CD4-positive, alpha-beta T cell treated with Interleukin-4 for 4 hours (primary cell): ENCODE results near the gene FOXE1.

ENCODE experiments used
- DNase-seq: peaks from one replicate; pipeline ENCODE4 v3.0.0-alpha.2; 2020

The FOXE1 gene

GRCh38 chr9:97853056-97853843 is at the start of gene FOXE1:
Gene FOXE1, plus strand, starts transcription at chr9:97853226. Its CDS starts 689 bp downstream, at chr9:97853915.
- no peak for DNase-seq

- DNase-seq: no peak
Measured at GRCh38 chr9:97804059-97804365, 49.0 kb upstream of the FOXE1 start.

GRCh38 chr9:97806721-97807120 is 46.3 kb upstream of the FOXE1 start:
- DNase-seq: no peak

GRCh38 chr9:97807681-97808080 is 45.3 kb upstream of the FOXE1 start:
- no peak for DNase-seq

- no peak for DNase-seq
Measured at GRCh38 chr9:97808415-97808814, 44.6 kb upstream of the FOXE1 start.

GRCh38 chr9:97808972-97809371 is 44.1 kb upstream of the FOXE1 start:
- DNase-seq: no peak

GRCh38 chr9:97809666-97810344 is 43.2 kb upstream of the FOXE1 start:
- DNase-seq: no peak

- DNase-seq: no peak
Measured at GRCh38 chr9:97811533-97812246, 41.3 kb upstream of the FOXE1 start.

- no peak for DNase-seq
Measured at GRCh38 chr9:97812247-97812543, 40.8 kb upstream of the FOXE1 start.

GRCh38 chr9:97813072-97813471 is 40.0 kb upstream of the FOXE1 start:
- no peak for DNase-seq

- no peak for DNase-seq
Measured at GRCh38 chr9:97819735-97820134, 33.3 kb upstream of the FOXE1 start.

- no peak for DNase-seq
Measured at GRCh38 chr9:97820373-97820772, 32.7 kb upstream of the FOXE1 start.

- no peak for DNase-seq
Measured at GRCh38 chr9:97830884-97831829, 21.9 kb upstream of the FOXE1 start.

GRCh38 chr9:97831843-97832636 is 21.0 kb upstream of the FOXE1 start:
- DNase-seq: no peak

GRCh38 chr9:97840521-97840920 is 12.5 kb upstream of the FOXE1 start:
- no peak for DNase-seq

GRCh38 chr9:97842960-97843359 is 10.1 kb upstream of the FOXE1 start:
- DNase-seq: no peak

- no peak for DNase-seq
Measured at GRCh38 chr9:97845130-97845529, 7.9 kb upstream of the FOXE1 start.

GRCh38 chr9:97845763-97846162 is 7.3 kb upstream of the FOXE1 start:
- no peak for DNase-seq

- no peak for DNase-seq
Measured at GRCh38 chr9:97846347-97846746, 6.7 kb upstream of the FOXE1 start.

- DNase-seq: no peak
Measured at GRCh38 chr9:97847474-97848214, 5.4 kb upstream of the FOXE1 start.

GRCh38 chr9:97848215-97848479 is 4.9 kb upstream of the FOXE1 start:
- DNase-seq: no peak
